Neural cell (in vitro differentiated cells): ENCODE results near the gene TPPP3.

Source experiments
- EP300 ChIP-seq: fragments of 450-650 bp; conservative IDR thresholded peaks from 2 replicates; pipeline ENCODE4 v1.6.1; 2014; ENCODE audit warnings: antibody characterized with exemption, mild to moderate bottlenecking, moderate library complexity; ENCODE audit not compliant: poor library complexity, severe bottlenecking
- EZH2 ChIP-seq: fragments of 200-600, 300-800 bp; shearing (Covaris generic), sonication (generic); IDR thresholded peaks from 2 replicates; pipeline ENCODE4 v1.6.1; 2014; ENCODE audit warnings: antibody characterized with exemption, low read length, borderline replicate concordance, mild to moderate bottlenecking; ENCODE audit not compliant: insufficient read depth, poor library complexity, severe bottlenecking
- MXI1 ChIP-seq: fragments of 450-650 bp; conservative IDR thresholded peaks from 2 replicates; pipeline ENCODE4 v1.6.1; 2014; ENCODE audit warnings: antibody characterized with exemption, mild to moderate bottlenecking; ENCODE audit not compliant: poor library complexity, severe bottlenecking
- POLR2AphosphoS5 ChIP-seq: IDR thresholded peaks from 2 replicates; pipeline ENCODE4 v1.6.1; 2012
- RAD21 ChIP-seq: fragments of 450-650 bp; conservative IDR thresholded peaks from 2 replicates; pipeline ENCODE4 v1.6.1; 2014; ENCODE audit warnings: antibody characterized with exemption, mild to moderate bottlenecking, moderate library complexity
- TAF1 ChIP-seq: IDR thresholded peaks from 2 replicates; pipeline ENCODE4 v1.6.1; 2012; ENCODE audit warnings: low read depth
- TF ChIP-seq, protein P1 (sequence below): fragments of 450-650 bp; IDR thresholded peaks from 2 replicates; pipeline ENCODE4 v1.5.1; 2014; ENCODE audit warnings: antibody characterized with exemption, mild to moderate bottlenecking, moderate library complexity; ENCODE audit not compliant: poor library complexity, severe bottlenecking
- TF ChIP-seq, protein P2 (sequence below): IDR thresholded peaks from 2 replicates; pipeline ENCODE4 v1.6.1; 2012; ENCODE audit warnings: borderline replicate concordance

DNA sequence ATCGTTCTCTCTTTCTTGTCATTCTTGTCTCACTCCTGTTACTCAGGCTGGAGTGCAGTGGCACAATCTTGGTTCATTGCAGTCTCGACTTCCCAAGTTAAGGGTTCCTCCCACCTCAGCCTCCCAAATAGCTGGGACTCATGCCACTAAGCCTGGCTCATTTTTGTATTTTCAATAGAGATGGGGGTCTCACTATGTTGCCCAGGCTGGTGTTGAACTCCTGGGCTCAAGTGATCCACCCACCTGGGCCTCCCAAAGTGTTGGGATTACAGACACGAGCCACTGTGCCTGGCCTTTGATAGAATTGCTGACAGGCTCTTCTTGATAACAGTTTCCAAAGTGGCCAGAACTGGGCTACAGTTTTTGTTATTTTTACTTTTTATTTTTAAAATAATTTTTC, 32.3 kb downstream of the TPPP3 start:
- TF ChIP-seq, protein P1, sequence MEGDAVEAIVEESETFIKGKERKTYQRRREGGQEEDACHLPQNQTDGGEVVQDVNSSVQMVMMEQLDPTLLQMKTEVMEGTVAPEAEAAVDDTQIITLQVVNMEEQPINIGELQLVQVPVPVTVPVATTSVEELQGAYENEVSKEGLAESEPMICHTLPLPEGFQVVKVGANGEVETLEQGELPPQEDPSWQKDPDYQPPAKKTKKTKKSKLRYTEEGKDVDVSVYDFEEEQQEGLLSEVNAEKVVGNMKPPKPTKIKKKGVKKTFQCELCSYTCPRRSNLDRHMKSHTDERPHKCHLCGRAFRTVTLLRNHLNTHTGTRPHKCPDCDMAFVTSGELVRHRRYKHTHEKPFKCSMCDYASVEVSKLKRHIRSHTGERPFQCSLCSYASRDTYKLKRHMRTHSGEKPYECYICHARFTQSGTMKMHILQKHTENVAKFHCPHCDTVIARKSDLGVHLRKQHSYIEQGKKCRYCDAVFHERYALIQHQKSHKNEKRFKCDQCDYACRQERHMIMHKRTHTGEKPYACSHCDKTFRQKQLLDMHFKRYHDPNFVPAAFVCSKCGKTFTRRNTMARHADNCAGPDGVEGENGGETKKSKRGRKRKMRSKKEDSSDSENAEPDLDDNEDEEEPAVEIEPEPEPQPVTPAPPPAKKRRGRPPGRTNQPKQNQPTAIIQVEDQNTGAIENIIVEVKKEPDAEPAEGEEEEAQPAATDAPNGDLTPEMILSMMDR, result no peak
- TF ChIP-seq, protein P2, sequence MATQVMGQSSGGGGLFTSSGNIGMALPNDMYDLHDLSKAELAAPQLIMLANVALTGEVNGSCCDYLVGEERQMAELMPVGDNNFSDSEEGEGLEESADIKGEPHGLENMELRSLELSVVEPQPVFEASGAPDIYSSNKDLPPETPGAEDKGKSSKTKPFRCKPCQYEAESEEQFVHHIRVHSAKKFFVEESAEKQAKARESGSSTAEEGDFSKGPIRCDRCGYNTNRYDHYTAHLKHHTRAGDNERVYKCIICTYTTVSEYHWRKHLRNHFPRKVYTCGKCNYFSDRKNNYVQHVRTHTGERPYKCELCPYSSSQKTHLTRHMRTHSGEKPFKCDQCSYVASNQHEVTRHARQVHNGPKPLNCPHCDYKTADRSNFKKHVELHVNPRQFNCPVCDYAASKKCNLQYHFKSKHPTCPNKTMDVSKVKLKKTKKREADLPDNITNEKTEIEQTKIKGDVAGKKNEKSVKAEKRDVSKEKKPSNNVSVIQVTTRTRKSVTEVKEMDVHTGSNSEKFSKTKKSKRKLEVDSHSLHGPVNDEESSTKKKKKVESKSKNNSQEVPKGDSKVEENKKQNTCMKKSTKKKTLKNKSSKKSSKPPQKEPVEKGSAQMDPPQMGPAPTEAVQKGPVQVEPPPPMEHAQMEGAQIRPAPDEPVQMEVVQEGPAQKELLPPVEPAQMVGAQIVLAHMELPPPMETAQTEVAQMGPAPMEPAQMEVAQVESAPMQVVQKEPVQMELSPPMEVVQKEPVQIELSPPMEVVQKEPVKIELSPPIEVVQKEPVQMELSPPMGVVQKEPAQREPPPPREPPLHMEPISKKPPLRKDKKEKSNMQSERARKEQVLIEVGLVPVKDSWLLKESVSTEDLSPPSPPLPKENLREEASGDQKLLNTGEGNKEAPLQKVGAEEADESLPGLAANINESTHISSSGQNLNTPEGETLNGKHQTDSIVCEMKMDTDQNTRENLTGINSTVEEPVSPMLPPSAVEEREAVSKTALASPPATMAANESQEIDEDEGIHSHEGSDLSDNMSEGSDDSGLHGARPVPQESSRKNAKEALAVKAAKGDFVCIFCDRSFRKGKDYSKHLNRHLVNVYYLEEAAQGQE, result no peak
- TF ChIP-seq TAF1 (no peak), POLR2AphosphoS5 (no peak), EZH2 (no peak), EP300 (no peak), RAD21 (no peak), MXI1 (no peak)
